Upper lobe of right lung (tissue), 1 donor: ENCODE measurements around the gene RANBP3. TPM values are rescaled to one million over a fixed set of nuclear protein-coding genes. Genes with fewer than 3 reads are reported as not detected.
"Not testable (repeated sequence)": the region's sequence is repeated elsewhere in the genome, so short reads cannot be mapped to it uniquely, and the experiment has no call there.

ENCODE experiments used
- ATAC-seq: fragments of 200-7000 bp; cut with Tn5 transposase; one replicate; pipeline ENCODE4 v1.9.1; 2020; ENCODE audit warnings: mild to moderate bottlenecking, moderate library complexity
- DNase-seq: peaks from one replicate; pipeline ENCODE4 v3.0.0-alpha.2; 2020
- H3K27ac ChIP-seq: fragments of 200-600 bp; one replicate; pipeline ENCODE4 v1.8.0; 2022
- H3K27me3 ChIP-seq: fragments of 200-600 bp; one replicate; pipeline ENCODE4 v1.8.0; 2022; ENCODE audit warnings: mild to moderate bottlenecking
- H3K36me3 ChIP-seq: fragments of 200-600 bp; one replicate; pipeline ENCODE4 v1.8.0; 2022
- H3K4me1 ChIP-seq: fragments of 200-600 bp; one replicate; pipeline ENCODE4 v1.8.0; 2022
- H3K4me3 ChIP-seq: fragments of 200-600 bp; one replicate; pipeline ENCODE4 v1.8.0; 2022; ENCODE audit warnings: mild to moderate bottlenecking
- H3K9me3 ChIP-seq: fragments of 200-600 bp; one replicate; pipeline ENCODE4 v1.8.0; 2022
- intact Hi-C: fragments of 100-400 bp; cut with DNase I; formaldehyde crosslinking; loops from one replicate; pipeline ENCODE4 v1.11.0; 2022
- total RNA-seq: library from RNA; stranded (reverse); fragmentation: NEBNext Ultra II Directional; extraction: Animal tissue kit (Norgen Biotek cat#: 25700); gene quantifications from one replicate; pipeline ENCODE4 v1.2.1, GENCODE V29; 2021
- TF ChIP-seq, protein P1 (sequence below): fragments of 200-600 bp; IDR thresholded peaks from one replicate; pipeline ENCODE4 v1.8.0; 2022; ENCODE audit warnings: antibody characterized with exemption
- donor health status: DM: no; HTN: yes; CAD: no; lungs with severe emphysema.

RANBP3 gene
- total RNA-seq, 1 donor from 2014 or later = 65.5 TPM

DNA sequence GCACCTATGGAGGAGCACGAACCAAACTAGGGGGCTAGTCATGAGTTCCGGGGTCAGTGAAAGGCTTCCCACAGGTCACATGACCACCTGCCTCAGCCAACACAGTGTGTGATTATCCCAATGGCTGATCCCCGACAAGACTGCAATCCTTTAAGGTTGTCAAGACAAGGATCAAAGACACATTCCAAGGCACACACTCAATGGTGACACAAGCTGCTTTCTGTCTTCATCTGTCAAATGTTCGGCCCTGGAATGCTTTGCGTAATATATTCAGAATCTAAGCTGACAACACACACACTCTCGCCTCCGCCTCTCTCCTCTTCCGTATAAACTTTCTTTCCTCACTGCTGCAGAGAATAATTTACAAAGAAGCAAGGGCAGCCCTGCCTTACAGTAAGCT, 11.7 kb downstream of the RANBP3 start:
- Histone ChIP-seq H3K36me3 (no peaks in the 10 kb centered on the region), H3K9me3 (no peaks in the 10 kb centered on the region), H3K27me3 (no peaks in the 10 kb centered on the region), H3K4me1 (peaks cover 74% of the 10 kb centered on the region), H3K27ac (peak overlapping the region; percentile 59), H3K4me3 (no peak overlapping the region)
- ATAC-seq (peak; percentile 15), DNase-seq (no peak)
- intact Hi-C loops = no loop called here
- TF ChIP-seq, protein P1, sequence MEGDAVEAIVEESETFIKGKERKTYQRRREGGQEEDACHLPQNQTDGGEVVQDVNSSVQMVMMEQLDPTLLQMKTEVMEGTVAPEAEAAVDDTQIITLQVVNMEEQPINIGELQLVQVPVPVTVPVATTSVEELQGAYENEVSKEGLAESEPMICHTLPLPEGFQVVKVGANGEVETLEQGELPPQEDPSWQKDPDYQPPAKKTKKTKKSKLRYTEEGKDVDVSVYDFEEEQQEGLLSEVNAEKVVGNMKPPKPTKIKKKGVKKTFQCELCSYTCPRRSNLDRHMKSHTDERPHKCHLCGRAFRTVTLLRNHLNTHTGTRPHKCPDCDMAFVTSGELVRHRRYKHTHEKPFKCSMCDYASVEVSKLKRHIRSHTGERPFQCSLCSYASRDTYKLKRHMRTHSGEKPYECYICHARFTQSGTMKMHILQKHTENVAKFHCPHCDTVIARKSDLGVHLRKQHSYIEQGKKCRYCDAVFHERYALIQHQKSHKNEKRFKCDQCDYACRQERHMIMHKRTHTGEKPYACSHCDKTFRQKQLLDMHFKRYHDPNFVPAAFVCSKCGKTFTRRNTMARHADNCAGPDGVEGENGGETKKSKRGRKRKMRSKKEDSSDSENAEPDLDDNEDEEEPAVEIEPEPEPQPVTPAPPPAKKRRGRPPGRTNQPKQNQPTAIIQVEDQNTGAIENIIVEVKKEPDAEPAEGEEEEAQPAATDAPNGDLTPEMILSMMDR = no peak

DNA sequence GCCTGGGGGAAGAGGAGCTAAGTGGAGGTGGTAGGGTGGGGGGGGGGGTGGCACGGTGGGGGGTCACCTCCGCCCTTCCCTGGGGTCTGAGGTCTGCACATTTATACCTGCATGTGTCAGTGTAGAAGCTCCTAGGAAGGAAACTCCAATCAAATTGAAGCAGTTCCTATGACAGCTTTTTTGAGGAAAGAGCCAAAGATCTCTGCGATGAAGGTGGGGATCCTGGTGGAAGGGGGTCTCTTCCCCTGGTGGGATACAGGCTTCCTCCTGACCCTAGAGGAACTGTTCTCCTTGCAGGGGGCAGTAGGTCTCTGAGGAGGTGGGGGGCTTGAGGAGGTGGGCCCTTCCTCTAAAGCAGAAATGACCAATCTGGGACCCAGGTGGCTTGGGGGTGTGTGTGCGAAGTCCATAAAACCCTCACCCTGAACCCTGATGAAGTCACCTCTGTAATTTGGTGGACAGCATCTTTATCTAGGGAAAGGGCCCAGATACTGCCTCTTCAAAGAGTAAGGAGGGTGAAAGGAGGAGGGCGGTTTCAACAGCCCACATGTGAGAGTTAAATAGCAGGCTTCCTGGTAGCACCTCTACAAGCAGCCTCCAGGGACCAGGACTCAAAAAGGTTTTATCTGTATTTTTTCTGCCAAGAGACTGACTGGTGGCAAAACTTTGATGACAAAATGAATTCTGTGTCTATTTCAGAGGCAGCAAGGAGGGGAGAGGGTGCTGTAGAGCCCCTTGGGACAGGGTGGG, 12.9 kb downstream of the RANBP3 start:
- DNase-seq (no peak), ATAC-seq (no peak)
- intact Hi-C loops = no loop called here
- no peaks in the 10 kb centered on the region for H3K36me3 ChIP-seq
- TF ChIP-seq, protein P1 = no peak
- no peak overlapping the region for H3K4me3 ChIP-seq
- H3K4me1 ChIP-seq = peaks cover 84% of the 10 kb centered on the region
- H3K27ac ChIP-seq = peak overlapping the region; percentile 6
- no peaks in the 10 kb centered on the region for H3K27me3 ChIP-seq
- no peaks in the 10 kb centered on the region for H3K9me3 ChIP-seq

DNA sequence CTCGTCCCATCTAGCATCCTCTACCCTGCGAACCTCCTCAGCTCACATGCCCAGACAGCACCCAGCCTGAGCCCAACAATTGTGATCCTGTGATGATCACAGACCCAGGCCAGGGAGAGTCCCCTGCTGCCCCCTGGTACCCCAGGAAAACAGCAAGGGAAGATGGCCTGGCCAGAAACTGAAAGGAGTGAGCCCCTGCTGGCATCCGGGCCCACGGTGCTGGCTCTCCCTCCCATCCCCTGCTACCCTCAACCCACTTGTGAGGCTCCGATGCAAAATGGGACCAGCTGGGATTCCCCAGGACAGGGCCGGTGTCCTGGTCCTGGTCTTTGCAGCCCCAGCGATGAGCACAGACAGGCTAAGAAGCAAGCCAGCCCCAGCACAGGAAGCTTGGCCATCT, 14.1 kb downstream of the RANBP3 start:
- DNase-seq (no peak), ATAC-seq (no peak)
- TF ChIP-seq, protein P1 = no peak
- Histone ChIP-seq H3K27me3 (no peaks in the 10 kb centered on the region), H3K27ac (peak overlapping the region; percentile 6), H3K4me1 (peaks cover 81% of the 10 kb centered on the region), H3K4me3 (no peak overlapping the region), H3K36me3 (no peaks in the 10 kb centered on the region), H3K9me3 (no peaks in the 10 kb centered on the region)
- intact Hi-C loops = no loop called here

DNA sequence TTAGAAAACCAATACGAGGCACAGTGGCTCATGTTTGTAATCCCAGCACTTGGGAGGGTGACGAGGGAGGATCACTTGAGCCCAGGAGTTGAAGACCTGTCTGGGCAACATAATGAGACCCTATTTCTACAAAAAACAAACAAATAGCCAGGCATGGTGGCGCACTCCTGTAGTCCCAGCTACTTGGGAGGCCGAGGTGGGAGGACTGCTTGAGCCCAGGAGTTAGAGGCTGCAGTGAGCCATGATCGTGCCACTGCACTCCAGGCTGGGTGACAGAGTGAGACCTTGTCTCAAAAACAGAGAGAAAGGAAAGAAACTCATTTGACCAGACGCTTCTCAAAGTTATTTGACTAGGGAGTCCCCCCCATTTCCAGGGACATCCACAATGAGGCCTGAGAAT, 14.7 kb downstream of the RANBP3 start:
- H3K4me3 ChIP-seq, H3K27me3 ChIP-seq, DNase-seq, H3K9me3 ChIP-seq, ATAC-seq, intact Hi-C loops, H3K36me3 ChIP-seq: not testable (repeated sequence)
- peak overlapping the region; percentile 88 for H3K27ac ChIP-seq
- peaks cover 76% of the 10 kb centered on the region for H3K4me1 ChIP-seq

DNA sequence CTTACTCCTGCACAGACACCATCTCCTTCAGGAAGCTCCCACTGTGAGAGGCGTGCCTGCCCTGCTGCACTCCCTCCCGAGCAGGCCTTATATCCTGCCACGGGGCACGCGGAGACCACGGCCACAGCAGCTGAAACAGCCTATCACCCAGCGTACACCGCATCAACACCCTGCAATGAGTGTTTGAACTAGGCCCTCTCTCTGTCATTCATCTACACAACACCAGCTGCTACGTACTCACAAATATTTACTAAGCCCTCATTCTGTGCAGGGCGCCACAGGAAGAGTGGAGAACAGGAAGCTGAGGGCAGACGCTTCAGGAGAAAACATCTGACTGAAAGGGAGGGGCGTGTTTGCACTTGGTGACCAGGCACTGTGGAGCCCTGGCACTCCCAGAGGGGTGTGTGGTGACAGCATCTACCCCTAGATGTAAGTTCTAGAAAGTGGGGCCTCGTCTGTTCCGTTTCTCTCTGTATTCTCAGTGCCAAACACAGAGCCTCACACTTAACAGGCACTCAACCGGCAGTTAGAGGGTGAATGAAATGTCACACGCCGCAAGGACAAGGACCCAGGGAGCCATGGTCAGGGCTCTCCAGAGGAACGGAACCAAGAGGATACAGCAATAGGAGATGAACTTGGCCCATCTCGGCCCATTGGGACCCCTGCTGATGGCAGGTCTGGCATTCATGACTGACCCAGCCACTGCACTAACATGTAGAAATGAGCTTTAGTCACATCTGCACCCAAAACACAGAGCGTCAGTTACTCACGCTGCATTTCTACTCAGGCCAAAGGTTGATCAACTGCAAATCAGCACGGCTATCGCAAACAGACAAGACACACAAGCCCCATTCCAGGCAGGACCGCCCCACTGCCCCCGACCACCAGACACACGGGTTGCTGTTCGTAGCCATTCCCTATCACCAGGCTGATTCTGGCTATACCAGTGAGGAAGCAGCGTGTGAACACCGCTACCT, 15.7 kb downstream of the RANBP3 start:
- Histone ChIP-seq H3K27ac (peak overlapping the region; percentile 88), H3K36me3 (peaks cover 5% of the 10 kb centered on the region), H3K4me1 (peaks cover 66% of the 10 kb centered on the region), H3K4me3 (no peak overlapping the region), H3K9me3 (no peaks in the 10 kb centered on the region), H3K27me3 (no peaks in the 10 kb centered on the region)
- intact Hi-C loops = no loop called here
- TF ChIP-seq, protein P1 = no peak
- DNase-seq (peak; percentile 79), ATAC-seq (peak; percentile 90)

DNA sequence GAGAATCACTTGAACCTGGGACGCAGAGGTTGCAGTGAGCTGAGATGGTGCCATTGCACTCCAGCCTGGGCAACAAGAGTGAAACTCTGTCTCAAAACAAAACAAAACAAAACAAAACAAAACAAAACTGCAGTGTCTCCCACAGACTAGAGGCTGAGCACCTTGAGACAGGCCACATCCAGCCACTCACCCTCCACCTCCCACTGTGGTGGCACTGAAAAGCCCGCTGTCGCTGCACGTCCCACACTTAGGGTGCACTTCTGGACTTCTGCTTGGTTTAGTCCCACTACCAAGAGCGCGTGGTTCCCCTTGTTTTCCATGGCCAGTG, 16.3 kb downstream of the RANBP3 start:
- ATAC-seq, H3K27me3 ChIP-seq, intact Hi-C loops, H3K9me3 ChIP-seq, H3K36me3 ChIP-seq, DNase-seq, H3K4me3 ChIP-seq: not testable (repeated sequence)
- peak overlapping the region; percentile 88 for H3K27ac ChIP-seq
- peaks cover 59% of the 10 kb centered on the region for H3K4me1 ChIP-seq
